ENCODE data around the gene BAG2. TPM values are rescaled to one million over a fixed set of nuclear protein-coding genes. Genes with fewer than 3 reads are reported as not detected.

BAG2 gene
- total RNA-seq, 1 experiment from 2014 or later, result 10.4 TPM

GRCh38 chr6:57163956-57164355 lies 8.2 kb upstream of the BAG2 start:
- no peak overlapping the region for H2AFZ ChIP-seq (ENCODE audit: low read length)
- CTCF ChIA-PET, result no interaction called here
- no peaks in the 10 kb centered on the region for H3K9me2 ChIP-seq (replicated peaks; ENCODE audit: low read length)
- H3K4me1 ChIP-seq (ENCODE audit: insufficient read depth, low read length), result no peaks in the 10 kb centered on the region
- DNase-seq, result no peak
- no peak overlapping the region for H3K4me3 ChIP-seq (ENCODE audit: low read length)
- peaks cover 16% of the 10 kb centered on the region for H3K9me3 ChIP-seq (ENCODE audit: low read length)
- H3K36me3 ChIP-seq (ENCODE audit: low read depth, low read length), result peaks cover 24% of the 10 kb centered on the region
- no peak for TF ChIP-seq EZH2phosphoT487 (IDR thresholded peaks at IDR 0.05; ENCODE audit: borderline replicate concordance, low read length)
- no peak for TF ChIP-seq EZH2 (IDR thresholded peaks at IDR 0.05; ENCODE audit: low read length, unreplicated experiment)
- TF ChIP-seq CTCF (conservative IDR thresholded peaks at IDR 0.05; ENCODE audit: low read depth, low read length), result no peak
- BruUV-seq (replicated peaks), result no TSS peak
- POLR2A ChIA-PET (ENCODE audit: unreplicated experiment), result no interaction called here
- no peak overlapping the region for H3K27ac ChIP-seq (ENCODE audit: low read length)
- H3K9ac ChIP-seq (ENCODE audit: low read length), result no peak overlapping the region
- intact Hi-C loops (cut with micrococcal nuclease), result no loop called here
- H4K20me1 ChIP-seq (ENCODE audit: low read length), result no peaks in the 10 kb centered on the region
- no peak overlapping the region for H3K4me2 ChIP-seq (ENCODE audit: low read length)
- H3F3A ChIP-seq (ENCODE audit: low read length, unreplicated experiment), result no peaks in the 10 kb centered on the region
- H3K27me3 ChIP-seq (ENCODE audit: low read length), result no peaks in the 10 kb centered on the region
- H3K79me2 ChIP-seq (ENCODE audit: low read length), result no peaks in the 10 kb centered on the region
- no peak for ATAC-seq

GRCh38 chr6:57165080-57165479 lies 7.0 kb upstream of the BAG2 start:
- Histone ChIP-seq H3K27ac (ENCODE audit: low read length) (no peak overlapping the region), H2AFZ (ENCODE audit: low read length) (no peak overlapping the region), H3K9me2 (replicated peaks; ENCODE audit: low read length) (no peaks in the 10 kb centered on the region), H3K4me2 (ENCODE audit: low read length) (no peak overlapping the region), H3K4me1 (ENCODE audit: insufficient read depth, low read length) (no peaks in the 10 kb centered on the region), H3F3A (ENCODE audit: low read length, unreplicated experiment) (no peaks in the 10 kb centered on the region), H3K4me3 (ENCODE audit: low read length) (no peak overlapping the region), H3K36me3 (ENCODE audit: low read depth, low read length) (peaks cover 24% of the 10 kb centered on the region), H4K20me1 (ENCODE audit: low read length) (no peaks in the 10 kb centered on the region), H3K9ac (ENCODE audit: low read length) (no peak overlapping the region), H3K79me2 (ENCODE audit: low read length) (no peaks in the 10 kb centered on the region), H3K9me3 (ENCODE audit: low read length) (peaks cover 16% of the 10 kb centered on the region), H3K27me3 (ENCODE audit: low read length) (no peaks in the 10 kb centered on the region)
- ChIA-PET POLR2A (ENCODE audit: unreplicated experiment) (no interaction called here), CTCF (no interaction called here)
- BruUV-seq (replicated peaks), result no TSS peak
- DNase-seq (no peak), ATAC-seq (no peak)
- intact Hi-C loops (cut with micrococcal nuclease), result no loop called here
- TF ChIP-seq CTCF (conservative IDR thresholded peaks at IDR 0.05; ENCODE audit: low read depth, low read length), result no peak
- TF ChIP-seq EZH2 (IDR thresholded peaks at IDR 0.05; ENCODE audit: low read length, unreplicated experiment), result no peak
- TF ChIP-seq EZH2phosphoT487 (IDR thresholded peaks at IDR 0.05; ENCODE audit: borderline replicate concordance, low read length), result no peak

- peak overlapping the region; percentile 69 for H3K27ac ChIP-seq (ENCODE audit: low read length)
- peaks cover 3% of the 10 kb centered on the region for H3F3A ChIP-seq (ENCODE audit: low read length, unreplicated experiment)
- H3K4me3 ChIP-seq (ENCODE audit: low read length), result peak overlapping the region; percentile 92
- ATAC-seq (peak; percentile 35), DNase-seq (peak; percentile 53)
- H4K20me1 ChIP-seq (ENCODE audit: low read length), result no peaks in the 10 kb centered on the region
- ChIA-PET CTCF (no interaction called here), POLR2A (ENCODE audit: unreplicated experiment) (no interaction called here)
- peak overlapping the region; percentile 81 for H2AFZ ChIP-seq (ENCODE audit: low read length)
- intact Hi-C loops (cut with micrococcal nuclease), result loop anchor here (2.0 to 5.0 kb wide), 4 partner anchors 94 to 271 kb away; partner anchors contain the start of genes BEND6 and KIAA1586
- H3K27me3 ChIP-seq (ENCODE audit: low read length), result no peaks in the 10 kb centered on the region
- peaks cover 68% of the 10 kb centered on the region for H3K79me2 ChIP-seq (ENCODE audit: low read length)
- H3K9me3 ChIP-seq (ENCODE audit: low read length), result no peaks in the 10 kb centered on the region
- H3K4me1 ChIP-seq (ENCODE audit: insufficient read depth, low read length), result peaks cover 19% of the 10 kb centered on the region
- no peak for TF ChIP-seq EZH2 (IDR thresholded peaks at IDR 0.05; ENCODE audit: low read length, unreplicated experiment)
- no peak for TF ChIP-seq CTCF (conservative IDR thresholded peaks at IDR 0.05; ENCODE audit: low read depth, low read length)
- no peak for TF ChIP-seq EZH2phosphoT487 (IDR thresholded peaks at IDR 0.05; ENCODE audit: borderline replicate concordance, low read length)
- BruUV-seq (replicated peaks), result TSS peak; percentile 48
- no peaks in the 10 kb centered on the region; the same call in 1 of the 2 replicates for H3K36me3 ChIP-seq (ENCODE audit: low read depth, low read length)
- peak overlapping the region; percentile 88 for H3K4me2 ChIP-seq (ENCODE audit: low read length)
- H3K9me2 ChIP-seq (replicated peaks; ENCODE audit: low read length), result no peaks in the 10 kb centered on the region
- H3K9ac ChIP-seq (ENCODE audit: low read length), result peak overlapping the region; percentile 86
Observed at GRCh38 chr6:57173056-57173885, 1.1 kb downstream of the BAG2 start.
